ENCODE data around the gene ISL2. TPM values are rescaled to one million over a fixed set of nuclear protein-coding genes. Genes with fewer than 3 reads are reported as not detected.

ISL2 gene
- total RNA-seq, 1 experiment from 2014 or later: 0.44 TPM

Other genes starting within 250 kb of the ISL2 start
- gene ETFA, start 25.3 kb upstream of the ISL2 start, total RNA-seq (2014; rRNA removed; shearing (Covaris generic)): 234 and 273 TPM in 2 replicates

Data from G401 (cell line).